Gastroesophageal sphincter (tissue), 3 donors: ENCODE data around the gene RAN.

ENCODE experiments used
- POLR2A ChIP-seq, 2 donors: fragments of 450-650 bp; IDR thresholded peaks; one replicate each; pipeline ENCODE4 v1.6.1; 2017; ENCODE audit warnings: antibody characterized with exemption in 2 of 2, mild to moderate bottlenecking in 2 of 2, moderate library complexity in 1 of 2
- TF ChIP-seq, protein P1 (sequence below), 4 experiments: fragments of 200-600 bp in 2 of 4; fragments of 450-650 bp in 2 of 4; sonication (generic) in 1 of 4; IDR thresholded peaks; one replicate each; pipeline ENCODE4 v1.5.1; 2017 to 2019; ENCODE audit warnings: antibody characterized with exemption in 4 of 4, mild to moderate bottlenecking in 2 of 4, moderate library complexity in 2 of 4

GRCh38 chr12:130835011-130835410 lies 36.9 kb upstream of the RAN start:
- TF ChIP-seq, protein P1, sequence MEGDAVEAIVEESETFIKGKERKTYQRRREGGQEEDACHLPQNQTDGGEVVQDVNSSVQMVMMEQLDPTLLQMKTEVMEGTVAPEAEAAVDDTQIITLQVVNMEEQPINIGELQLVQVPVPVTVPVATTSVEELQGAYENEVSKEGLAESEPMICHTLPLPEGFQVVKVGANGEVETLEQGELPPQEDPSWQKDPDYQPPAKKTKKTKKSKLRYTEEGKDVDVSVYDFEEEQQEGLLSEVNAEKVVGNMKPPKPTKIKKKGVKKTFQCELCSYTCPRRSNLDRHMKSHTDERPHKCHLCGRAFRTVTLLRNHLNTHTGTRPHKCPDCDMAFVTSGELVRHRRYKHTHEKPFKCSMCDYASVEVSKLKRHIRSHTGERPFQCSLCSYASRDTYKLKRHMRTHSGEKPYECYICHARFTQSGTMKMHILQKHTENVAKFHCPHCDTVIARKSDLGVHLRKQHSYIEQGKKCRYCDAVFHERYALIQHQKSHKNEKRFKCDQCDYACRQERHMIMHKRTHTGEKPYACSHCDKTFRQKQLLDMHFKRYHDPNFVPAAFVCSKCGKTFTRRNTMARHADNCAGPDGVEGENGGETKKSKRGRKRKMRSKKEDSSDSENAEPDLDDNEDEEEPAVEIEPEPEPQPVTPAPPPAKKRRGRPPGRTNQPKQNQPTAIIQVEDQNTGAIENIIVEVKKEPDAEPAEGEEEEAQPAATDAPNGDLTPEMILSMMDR (IDR thresholded peaks at IDR 0.05) = no peak
- no peak for TF ChIP-seq POLR2A (IDR thresholded peaks at IDR 0.05)
